ENCODE measurements around the gene LANCL3.
"Not testable (repeated sequence)": the region's sequence is repeated elsewhere in the genome, so short reads cannot be mapped to it uniquely, and the experiment has no call there.

Gene LANCL3

DNA sequence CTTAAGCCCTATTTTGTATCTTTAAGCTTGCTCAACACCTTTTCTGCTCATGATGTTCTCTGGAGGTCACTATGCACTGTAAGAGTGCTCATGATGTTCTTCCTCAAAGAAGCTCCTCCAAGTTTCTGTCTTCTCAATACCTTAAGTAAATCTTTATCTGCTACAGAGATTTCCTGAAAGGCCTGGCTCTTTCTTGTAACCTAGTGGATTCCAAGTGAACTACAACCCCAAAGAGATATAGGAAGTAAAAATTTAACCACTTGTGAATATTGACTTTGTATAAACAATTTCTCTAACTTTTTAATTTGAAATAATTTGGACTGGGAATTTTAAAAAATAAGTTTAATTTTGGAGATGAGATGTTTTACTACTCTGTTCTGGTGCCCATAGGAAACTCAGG, 74.8 kb downstream of the LANCL3 start:
- Mint-ChIP-seq H3K4me1 (no peaks in the 10 kb centered on the region), H3K27ac (no peak overlapping the region), H3K4me3 (no peak overlapping the region), H3K9me3 (no peaks in the 10 kb centered on the region), H3K36me3 (no peaks in the 10 kb centered on the region), H3K27me3 (peaks cover 2% of the 10 kb centered on the region)
- DNase-seq (ENCODE audit: low spot score in 2 of 2), result no peak
- ATAC-seq (ENCODE audit: low read depth), result no peak

DNA sequence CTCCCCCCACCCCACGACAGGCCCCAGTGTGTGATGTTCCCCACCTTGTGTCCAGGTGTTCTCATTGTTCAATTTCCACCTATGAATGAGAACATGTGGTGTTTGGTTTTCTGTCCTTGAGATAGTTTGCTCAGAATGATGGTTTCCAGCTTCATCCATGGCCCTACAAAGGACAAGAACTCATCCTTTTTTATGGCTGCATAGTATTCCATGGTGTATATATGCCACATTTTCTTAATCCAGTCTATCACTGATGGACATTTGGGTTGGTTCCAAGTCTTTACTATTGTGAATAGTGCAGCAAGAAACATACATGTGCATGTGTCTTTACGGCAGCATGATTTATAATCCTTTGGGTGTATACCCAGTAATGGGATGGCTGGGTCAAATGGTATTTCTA, 79.4 kb downstream of the LANCL3 start:
- ATAC-seq (ENCODE audit: low read depth), result not testable (repeated sequence)

DNA sequence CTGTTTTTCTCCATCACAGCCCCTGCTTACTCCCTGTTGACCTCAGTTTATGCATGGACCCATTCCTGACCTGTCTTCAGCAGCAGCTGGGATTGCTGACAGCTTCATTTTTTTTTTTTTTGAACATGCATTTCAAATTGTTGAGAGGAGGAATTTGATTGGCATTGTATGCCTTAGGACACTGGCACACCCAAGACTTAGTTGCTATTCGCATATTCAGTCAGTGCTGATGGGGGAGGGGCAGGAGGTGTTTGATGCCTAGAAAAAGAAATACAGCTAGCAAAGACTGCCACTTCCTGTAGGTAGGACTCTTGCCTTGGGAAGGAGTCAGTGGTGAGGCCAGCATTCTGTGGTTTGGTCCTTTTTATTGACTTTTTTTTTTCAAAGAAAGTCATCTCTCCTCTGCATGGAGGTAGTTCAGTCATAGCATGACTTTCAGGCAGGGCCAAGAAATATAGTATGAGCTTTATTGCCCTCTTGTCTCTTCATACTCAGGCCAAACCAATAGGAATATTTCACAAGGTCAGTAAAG, 80.5 kb downstream of the LANCL3 start:
- Mint-ChIP-seq H3K9me3 (no peaks in the 10 kb centered on the region), H3K27me3 (peaks cover 4% of the 10 kb centered on the region), H3K4me1 (no peaks in the 10 kb centered on the region), H3K36me3 (no peaks in the 10 kb centered on the region), H3K4me3 (no peak overlapping the region), H3K27ac (no peak overlapping the region)
- ATAC-seq (ENCODE audit: low read depth), result no peak
- DNase-seq (ENCODE audit: low spot score in 2 of 2), result no peak

More for the DNA sequence above, 79.4 kb downstream of the LANCL3 start:
- not testable (repeated sequence) for H3K4me1 Mint-ChIP-seq; DNase-seq (ENCODE audit: low spot score in 2 of 2); H3K4me3 Mint-ChIP-seq; H3K36me3 Mint-ChIP-seq; H3K9me3 Mint-ChIP-seq; H3K27me3 Mint-ChIP-seq; H3K27ac Mint-ChIP-seq

DNA sequence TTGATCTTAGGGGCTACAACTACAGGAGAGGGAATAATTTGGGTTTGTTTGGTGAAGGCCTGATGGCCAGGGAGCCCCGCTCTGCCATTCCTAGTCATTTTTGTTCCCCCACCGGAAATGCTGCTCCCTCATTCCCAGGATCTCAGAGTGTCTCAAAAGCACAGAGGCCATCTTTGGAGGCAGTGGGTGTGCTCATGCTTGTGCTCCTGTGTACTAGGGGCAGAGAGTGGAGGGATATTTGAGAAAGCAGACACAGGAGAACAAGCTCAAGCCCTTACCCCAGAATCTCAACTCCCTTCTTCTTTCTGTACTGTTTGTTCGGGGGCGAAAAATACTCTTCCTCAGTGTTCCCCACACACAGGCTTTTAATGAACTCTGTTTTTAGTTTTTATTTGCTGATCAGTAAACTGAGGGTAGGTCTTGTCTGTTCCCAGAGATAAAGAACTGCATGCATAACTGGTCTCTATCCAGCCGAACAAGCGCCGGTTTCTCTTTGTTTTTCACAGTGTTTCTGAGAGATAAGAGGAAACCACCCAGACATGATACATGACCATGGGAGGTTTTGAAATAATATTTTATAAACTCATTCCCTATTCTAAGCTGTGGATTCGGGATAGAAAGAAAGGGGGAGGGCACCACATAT, 81.2 kb downstream of the LANCL3 start:
- H3K27ac Mint-ChIP-seq, result no peak overlapping the region
- H3K36me3 Mint-ChIP-seq, result no peaks in the 10 kb centered on the region
- H3K4me3 Mint-ChIP-seq, result no peak overlapping the region
- no peaks in the 10 kb centered on the region for H3K9me3 Mint-ChIP-seq
- H3K4me1 Mint-ChIP-seq, result no peaks in the 10 kb centered on the region
- ATAC-seq (ENCODE audit: low read depth) (no peak), DNase-seq (ENCODE audit: low spot score in 2 of 2) (no peak)
- H3K27me3 Mint-ChIP-seq, result peaks cover 4% of the 10 kb centered on the region

DNA sequence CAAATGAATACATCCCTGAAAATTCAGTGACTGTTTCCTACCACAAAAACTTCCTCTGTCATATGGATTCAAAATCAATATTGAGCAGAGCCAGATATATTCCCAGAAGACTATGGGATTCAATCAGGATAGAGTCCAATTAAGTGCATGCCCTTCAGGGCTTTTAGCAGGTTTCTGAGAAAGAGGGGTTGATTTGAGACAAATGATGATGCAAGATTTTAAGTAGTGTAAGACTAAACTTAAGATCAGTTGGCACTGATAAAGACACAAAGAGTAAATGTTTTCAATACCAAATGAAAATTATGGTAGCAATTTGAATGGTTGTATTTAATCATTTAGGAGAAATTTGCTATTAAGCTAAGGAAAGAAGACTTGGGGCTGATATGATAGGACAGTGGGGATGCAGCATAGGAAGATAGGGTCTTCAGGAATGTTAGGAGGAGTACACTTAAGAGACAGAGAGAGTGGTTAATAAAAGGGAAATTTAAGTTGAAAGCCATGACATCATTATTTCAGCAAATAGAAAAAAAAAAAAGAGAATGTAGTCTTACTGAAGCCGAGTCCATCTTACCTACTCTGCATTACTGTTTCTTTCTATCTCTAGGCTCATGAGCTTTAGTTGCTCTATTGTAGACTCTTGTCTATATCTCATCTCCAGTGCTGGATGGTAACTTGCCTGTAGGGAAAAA, 82.1 kb downstream of the LANCL3 start:
- DNase-seq (ENCODE audit: low spot score in 2 of 2), result no peak
- peaks cover 4% of the 10 kb centered on the region for H3K27me3 Mint-ChIP-seq
- H3K4me3 Mint-ChIP-seq, result no peak overlapping the region
- no peak for ATAC-seq (ENCODE audit: low read depth)
- H3K36me3 Mint-ChIP-seq, result no peaks in the 10 kb centered on the region
- no peaks in the 10 kb centered on the region for H3K4me1 Mint-ChIP-seq
- H3K27ac Mint-ChIP-seq, result no peak overlapping the region
- H3K9me3 Mint-ChIP-seq, result no peaks in the 10 kb centered on the region

DNA sequence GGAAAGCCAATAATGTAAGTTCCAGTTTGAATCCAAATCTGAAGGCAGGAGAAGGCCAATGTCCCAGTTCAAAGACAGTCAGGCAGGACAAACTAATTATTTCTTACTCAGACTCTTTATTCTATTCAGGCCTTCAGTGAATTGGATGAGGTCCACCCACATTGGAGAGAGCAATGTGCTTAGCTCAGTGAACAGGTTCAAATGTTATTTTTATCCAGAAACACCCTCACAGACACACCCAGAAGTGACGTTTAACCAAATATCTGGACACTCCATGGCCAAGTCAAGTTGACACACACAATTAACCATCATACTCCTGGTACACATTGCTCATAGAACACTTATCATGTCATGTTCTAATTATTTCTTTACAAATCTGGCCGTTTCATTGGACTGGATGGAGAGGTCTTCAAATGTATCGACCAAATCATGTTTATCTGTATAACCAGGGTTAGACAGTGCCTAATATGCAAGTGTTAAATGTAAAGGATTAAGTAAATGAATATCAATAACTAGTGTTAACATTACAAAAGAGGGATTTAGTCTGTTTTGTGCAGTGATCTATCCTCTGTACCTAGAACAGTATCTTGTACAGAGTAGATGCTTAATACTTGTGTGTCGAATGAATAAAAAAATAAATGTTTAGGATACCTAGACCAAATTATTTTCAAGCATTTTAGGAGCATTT, 87.0 kb downstream of the LANCL3 start:
- no peaks in the 10 kb centered on the region for H3K4me1 Mint-ChIP-seq
- no peaks in the 10 kb centered on the region for H3K36me3 Mint-ChIP-seq
- H3K4me3 Mint-ChIP-seq, result no peak overlapping the region
- no peaks in the 10 kb centered on the region for H3K9me3 Mint-ChIP-seq
- DNase-seq (ENCODE audit: low spot score in 2 of 2), result no peak
- no peak for ATAC-seq (ENCODE audit: low read depth)
- no peak overlapping the region for H3K27ac Mint-ChIP-seq
- H3K27me3 Mint-ChIP-seq, result peaks cover 2% of the 10 kb centered on the region

DNA sequence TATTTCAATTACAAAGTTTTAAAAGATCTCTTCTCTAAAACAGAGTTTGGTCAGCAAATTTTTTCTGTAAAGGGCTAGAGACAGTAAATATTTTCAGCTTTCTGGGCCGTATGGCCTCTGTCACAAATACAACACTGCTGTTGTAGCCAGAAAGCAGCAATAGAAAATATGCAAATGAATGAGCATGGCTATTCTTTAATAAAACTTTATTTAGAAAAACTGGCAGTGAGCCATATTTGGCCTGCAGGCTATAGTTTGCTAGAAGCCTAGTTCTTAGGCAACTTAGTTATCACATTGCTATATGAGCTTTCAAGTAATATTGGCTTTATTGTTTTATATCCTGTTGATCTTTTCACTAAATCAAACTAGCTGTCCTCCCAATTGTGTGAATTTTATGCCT, 87.6 kb downstream of the LANCL3 start:
- ATAC-seq (ENCODE audit: low read depth) (no peak), DNase-seq (ENCODE audit: low spot score in 2 of 2) (no peak)
- no peak overlapping the region for H3K4me3 Mint-ChIP-seq
- no peaks in the 10 kb centered on the region for H3K4me1 Mint-ChIP-seq
- no peaks in the 10 kb centered on the region for H3K9me3 Mint-ChIP-seq
- no peaks in the 10 kb centered on the region for H3K36me3 Mint-ChIP-seq
- peaks cover 2% of the 10 kb centered on the region for H3K27me3 Mint-ChIP-seq
- no peak overlapping the region for H3K27ac Mint-ChIP-seq

DNA sequence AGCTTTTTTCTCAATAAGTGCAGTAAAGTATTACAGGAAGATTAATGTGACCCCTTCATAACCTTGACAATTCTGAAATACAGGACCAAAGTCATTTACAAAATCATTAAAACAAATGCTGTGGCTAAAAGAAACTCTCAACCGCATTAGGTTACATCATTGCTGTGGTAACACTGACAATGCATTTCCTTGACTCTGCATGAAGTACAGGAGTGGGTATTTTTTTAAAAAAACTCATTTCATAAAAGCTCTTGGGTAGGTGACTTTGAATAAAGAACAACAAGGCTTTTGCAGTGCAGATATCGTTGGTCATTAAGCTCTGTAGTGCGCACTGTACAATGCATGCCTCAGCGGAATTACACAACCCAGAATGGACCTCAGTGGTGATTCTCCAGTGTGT, 90.7 kb downstream of the LANCL3 start:
- H3K27ac Mint-ChIP-seq, result no peak overlapping the region
- no peaks in the 10 kb centered on the region for H3K36me3 Mint-ChIP-seq
- no peak for ATAC-seq (ENCODE audit: low read depth)
- DNase-seq (ENCODE audit: low spot score in 2 of 2), result no peak
- H3K4me3 Mint-ChIP-seq, result no peak overlapping the region
- H3K9me3 Mint-ChIP-seq, result no peaks in the 10 kb centered on the region
- peaks cover 3% of the 10 kb centered on the region for H3K27me3 Mint-ChIP-seq
- H3K4me1 Mint-ChIP-seq, result no peaks in the 10 kb centered on the region

DNA sequence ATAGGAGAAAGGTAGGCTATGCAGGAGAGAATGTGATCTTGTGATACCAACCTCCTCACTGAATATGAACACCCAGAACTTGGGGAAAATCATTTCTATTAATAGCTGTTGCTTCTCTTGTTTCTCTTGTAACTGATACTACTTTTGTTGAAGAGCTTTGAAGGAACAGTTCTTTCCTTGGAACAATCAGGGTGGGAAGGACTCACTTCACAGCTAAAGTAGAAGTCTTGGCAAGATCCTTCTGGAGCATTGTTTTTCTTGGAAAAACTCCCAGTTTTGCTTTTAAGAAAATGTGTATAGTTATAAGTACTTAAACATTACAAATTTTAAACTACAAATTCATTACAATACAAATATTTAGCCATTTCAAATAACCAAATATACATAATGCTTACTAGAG, 95.1 kb downstream of the LANCL3 start:
- no peak for ATAC-seq (ENCODE audit: low read depth)

DNA sequence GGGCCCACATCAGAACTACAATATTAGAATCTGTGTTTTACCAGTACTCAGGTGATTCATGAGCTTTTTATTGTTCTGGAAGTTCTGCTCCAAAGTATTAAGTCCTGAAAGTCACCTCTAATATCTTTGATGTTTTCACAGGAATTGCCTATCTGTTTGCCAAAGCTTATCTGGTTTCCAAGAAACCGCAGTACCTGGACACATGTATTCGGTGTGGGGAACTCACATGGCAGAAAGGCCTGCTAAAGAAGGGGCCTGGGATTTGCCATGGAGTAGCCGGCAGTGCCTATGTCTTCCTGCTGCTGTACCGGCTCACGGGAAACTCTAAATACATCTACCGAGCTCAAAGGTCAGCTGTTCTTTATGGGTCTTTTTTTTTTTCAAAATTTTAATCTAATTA, 95.7 kb downstream of the LANCL3 start:
- no peak for DNase-seq (ENCODE audit: low spot score in 2 of 2)
- no peaks in the 10 kb centered on the region for H3K36me3 Mint-ChIP-seq
- H3K27me3 Mint-ChIP-seq, result peaks cover 4% of the 10 kb centered on the region
- no peaks in the 10 kb centered on the region for H3K9me3 Mint-ChIP-seq
- no peak overlapping the region for H3K4me3 Mint-ChIP-seq
- ATAC-seq (ENCODE audit: low read depth), result no peak
- no peak overlapping the region for H3K27ac Mint-ChIP-seq
- no peaks in the 10 kb centered on the region for H3K4me1 Mint-ChIP-seq

More for the DNA sequence above, 95.1 kb downstream of the LANCL3 start:
- no peak for DNase-seq (ENCODE audit: low spot score in 2 of 2)
- Mint-ChIP-seq H3K27me3 (peaks cover 4% of the 10 kb centered on the region), H3K27ac (no peak overlapping the region), H3K4me3 (no peak overlapping the region), H3K4me1 (no peaks in the 10 kb centered on the region), H3K36me3 (no peaks in the 10 kb centered on the region), H3K9me3 (no peaks in the 10 kb centered on the region)

DNA sequence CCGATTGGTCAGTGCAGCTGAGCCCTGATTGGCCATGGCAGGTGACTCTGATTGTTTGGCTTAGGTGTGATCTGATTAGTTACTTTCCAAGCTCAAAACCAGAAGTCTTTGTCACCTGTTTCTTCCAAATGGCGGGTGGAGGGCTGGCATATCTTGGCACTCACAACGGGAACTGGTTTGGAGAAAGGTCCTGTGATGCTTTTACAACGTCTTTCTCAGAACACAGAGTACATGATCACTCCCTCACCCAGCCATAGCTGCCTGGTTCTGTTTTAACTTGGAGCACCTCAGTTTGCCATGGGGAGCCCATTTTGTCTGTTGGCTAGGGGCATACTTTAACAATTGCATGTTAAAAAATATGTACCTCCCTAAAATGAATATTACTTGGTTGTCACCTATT, 101.1 kb downstream of the LANCL3 start:
- ATAC-seq (ENCODE audit: low read depth), result no peak
- Mint-ChIP-seq H3K27ac (no peak overlapping the region), H3K36me3 (no peaks in the 10 kb centered on the region), H3K9me3 (no peaks in the 10 kb centered on the region), H3K27me3 (peaks cover 2% of the 10 kb centered on the region), H3K4me1 (no peaks in the 10 kb centered on the region), H3K4me3 (no peak overlapping the region)
- DNase-seq (ENCODE audit: low spot score in 2 of 2), result no peak

DNA sequence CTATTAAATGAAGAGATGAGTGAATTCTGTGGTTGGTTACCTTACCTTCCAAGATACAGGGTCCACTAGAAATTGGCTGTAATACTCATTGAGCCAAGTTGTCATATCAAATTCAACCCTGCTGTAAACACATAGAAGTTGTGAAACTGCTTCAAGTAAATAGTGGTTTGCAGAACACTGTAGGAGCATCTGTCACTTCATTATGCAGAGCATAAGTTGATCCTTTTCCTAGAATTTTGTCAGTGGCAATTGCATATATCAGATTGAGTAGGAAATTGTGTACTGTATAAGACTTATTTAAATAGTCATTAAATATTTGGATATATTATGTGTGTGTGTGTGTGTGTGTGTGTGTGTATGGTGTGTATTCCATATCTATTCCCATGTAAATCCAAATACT, 105.3 kb downstream of the LANCL3 start:
- no peak for DNase-seq (ENCODE audit: low spot score in 2 of 2)

DNA sequence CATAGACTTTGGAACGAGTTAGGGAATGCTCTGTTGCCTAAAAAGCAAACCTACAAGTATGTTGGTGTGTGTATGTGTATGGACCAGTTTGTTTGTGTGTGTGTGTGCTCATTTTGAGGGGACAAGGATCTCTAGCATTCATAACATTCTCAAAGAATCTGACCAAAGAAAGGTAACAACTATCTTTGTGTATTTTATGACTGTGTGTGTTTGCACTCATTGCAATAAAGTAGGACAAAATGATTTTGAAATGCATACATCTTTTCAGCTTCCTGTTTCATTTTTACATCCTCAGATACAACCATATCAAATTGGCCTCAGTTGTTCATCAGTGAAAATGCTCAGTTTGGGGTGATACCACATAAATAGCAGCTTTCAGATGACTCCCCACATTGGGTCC, 105.8 kb downstream of the LANCL3 start:
- Mint-ChIP-seq H3K27ac (no peak overlapping the region), H3K4me3 (no peak overlapping the region), H3K9me3 (no peaks in the 10 kb centered on the region), H3K27me3 (no peaks in the 10 kb centered on the region), H3K4me1 (no peaks in the 10 kb centered on the region), H3K36me3 (no peaks in the 10 kb centered on the region)
- DNase-seq (ENCODE audit: low spot score in 2 of 2), result no peak
- ATAC-seq (ENCODE audit: low read depth), result no peak

More for the DNA sequence above, 105.3 kb downstream of the LANCL3 start:
- no peak overlapping the region for H3K27ac Mint-ChIP-seq
- no peaks in the 10 kb centered on the region for H3K4me1 Mint-ChIP-seq
- no peaks in the 10 kb centered on the region for H3K36me3 Mint-ChIP-seq
- H3K9me3 Mint-ChIP-seq, result no peaks in the 10 kb centered on the region
- ATAC-seq (ENCODE audit: low read depth), result no peak
- no peak overlapping the region for H3K4me3 Mint-ChIP-seq
- no peaks in the 10 kb centered on the region for H3K27me3 Mint-ChIP-seq

DNA sequence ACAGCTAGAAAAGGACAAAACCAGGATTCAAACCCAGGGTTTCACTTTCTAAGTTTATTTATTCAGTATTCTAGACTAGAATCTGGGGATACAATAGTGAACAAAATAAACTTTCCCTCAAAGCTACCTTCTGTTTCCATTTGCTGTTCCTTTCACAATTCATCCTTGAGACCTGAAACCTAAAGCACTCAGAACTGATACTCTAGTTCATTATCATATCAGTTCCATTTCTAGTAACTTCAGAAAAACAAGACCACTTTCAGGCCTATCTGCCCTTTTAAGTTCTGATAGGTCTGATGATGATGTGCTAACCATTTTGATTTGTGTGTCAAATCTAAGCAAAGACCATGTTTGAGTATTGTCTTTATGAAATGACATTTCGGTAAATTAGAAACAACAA, 106.3 kb downstream of the LANCL3 start:
- Mint-ChIP-seq H3K4me1 (no peaks in the 10 kb centered on the region), H3K4me3 (no peak overlapping the region), H3K36me3 (no peaks in the 10 kb centered on the region), H3K9me3 (no peaks in the 10 kb centered on the region), H3K27ac (no peak overlapping the region), H3K27me3 (no peaks in the 10 kb centered on the region)
- ATAC-seq (ENCODE audit: low read depth) (no peak), DNase-seq (ENCODE audit: low spot score in 2 of 2) (no peak)
